ENCODE results near the gene GKN1.

GRCh38 chr2:68989035-68989434 lies 14.6 kb downstream of the GKN1 start:
- TF ChIP-seq POLR2A (IDR thresholded peaks at IDR 0.05; ENCODE audit: extremely low read depth, insufficient read length) (no peak), MAX (IDR thresholded peaks at IDR 0.05; ENCODE audit: low read depth, low read length) (no peak)
